CD4-positive, alpha-beta T cell treated with Interferon gamma for 1 hour (primary cell): ENCODE measurements around the gene GSN.

ENCODE experiments used
- DNase-seq: peaks from one replicate; pipeline ENCODE4 v3.0.0-alpha.2; 2020

The GSN gene

GRCh38 chr9:121325387-121325786 lies 57.4 kb downstream of the GSN start:
- no peak for DNase-seq

- no peak for DNase-seq
Measured at GRCh38 chr9:121326130-121326838, 58.3 kb downstream of the GSN start.

GRCh38 chr9:121326901-121327613 lies 59.1 kb downstream of the GSN start:
- DNase-seq: no peak

DNA sequence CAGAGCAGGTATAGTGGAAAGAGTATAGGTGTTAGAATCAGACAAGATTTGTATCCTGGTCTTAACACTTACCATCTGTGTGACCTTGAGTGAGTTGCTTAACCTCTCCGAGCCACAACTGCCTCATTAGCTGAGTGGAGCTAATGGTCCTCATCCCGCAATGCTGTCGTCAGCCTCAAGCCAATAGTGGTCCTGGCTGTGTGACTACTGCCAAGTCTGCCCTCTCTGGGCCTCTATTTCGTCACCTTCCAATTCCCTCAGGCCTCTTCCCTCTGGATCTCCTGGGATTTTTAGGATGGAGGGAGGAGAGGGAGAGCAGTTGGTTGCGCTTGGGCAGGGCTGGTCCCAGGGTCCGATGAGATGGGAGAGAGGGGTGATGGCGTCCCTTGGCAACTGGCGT lies 60.5 kb downstream of the GSN start:
- no peak for DNase-seq

DNA sequence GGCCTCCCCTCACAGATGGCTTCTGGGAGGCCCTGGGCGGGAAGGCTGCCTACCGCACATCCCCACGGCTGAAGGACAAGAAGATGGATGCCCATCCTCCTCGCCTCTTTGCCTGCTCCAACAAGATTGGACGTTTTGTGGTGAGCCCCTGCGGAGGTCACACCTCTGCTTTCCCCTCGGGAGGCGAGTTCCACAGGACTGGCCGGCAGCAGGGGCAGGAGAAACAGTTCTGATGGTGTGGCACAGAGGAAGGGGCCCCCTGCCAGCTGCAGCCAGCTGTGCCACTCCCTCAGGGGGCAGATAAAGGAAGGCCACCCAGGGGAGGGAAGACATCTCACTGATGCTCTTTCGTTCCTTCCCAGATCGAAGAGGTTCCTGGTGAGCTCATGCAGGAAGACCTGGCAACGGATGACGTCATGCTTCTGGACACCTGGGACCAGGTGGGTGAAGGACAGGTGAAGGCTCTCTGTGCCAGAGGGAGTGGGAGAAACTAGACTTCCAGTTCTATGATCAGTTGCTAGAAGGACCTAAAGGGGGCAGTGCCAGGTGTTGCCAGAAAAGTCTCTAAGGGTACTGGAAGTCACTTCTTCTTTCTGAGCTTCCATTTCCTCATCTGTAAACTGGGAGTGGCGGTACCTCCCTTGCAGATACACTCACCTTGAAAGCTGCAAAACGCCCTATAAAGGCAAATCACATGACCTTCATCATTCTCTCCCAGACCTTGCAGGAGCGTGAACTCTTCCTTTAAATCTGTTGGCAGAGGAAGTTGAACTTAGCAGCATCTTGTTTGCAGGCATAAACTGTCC lies 61.1 kb downstream of the GSN start:
- DNase-seq: no peak

GRCh38 chr9:121331549-121331948 lies 63.6 kb downstream of the GSN start:
- DNase-seq: no peak

GRCh38 chr9:121331992-121332685 lies 64.2 kb downstream of the GSN start:
- DNase-seq: no peak

- no peak for DNase-seq
Measured at GRCh38 chr9:121333950-121334773, 66.2 kb downstream of the GSN start.

DNA sequence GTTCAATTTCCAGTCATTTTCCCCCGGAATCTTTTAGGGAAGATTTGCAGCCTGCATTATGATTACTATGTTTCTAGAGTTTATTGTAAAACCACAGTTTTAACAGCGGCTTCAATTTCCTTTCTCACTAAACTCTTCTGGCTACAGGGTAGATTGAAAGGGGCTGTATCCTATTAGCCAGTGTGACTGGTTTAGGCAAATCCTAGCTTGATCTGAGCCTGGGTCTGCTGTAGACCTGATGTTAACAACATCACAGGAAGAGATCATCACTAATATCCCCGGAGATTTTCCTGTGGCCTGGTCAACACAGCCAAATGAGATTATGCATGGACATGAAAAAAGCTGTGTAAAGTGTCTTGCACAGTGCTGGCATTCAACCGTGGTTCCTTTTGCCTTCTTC lies 68.7 kb downstream of the GSN start:
- no peak for DNase-seq

DNA sequence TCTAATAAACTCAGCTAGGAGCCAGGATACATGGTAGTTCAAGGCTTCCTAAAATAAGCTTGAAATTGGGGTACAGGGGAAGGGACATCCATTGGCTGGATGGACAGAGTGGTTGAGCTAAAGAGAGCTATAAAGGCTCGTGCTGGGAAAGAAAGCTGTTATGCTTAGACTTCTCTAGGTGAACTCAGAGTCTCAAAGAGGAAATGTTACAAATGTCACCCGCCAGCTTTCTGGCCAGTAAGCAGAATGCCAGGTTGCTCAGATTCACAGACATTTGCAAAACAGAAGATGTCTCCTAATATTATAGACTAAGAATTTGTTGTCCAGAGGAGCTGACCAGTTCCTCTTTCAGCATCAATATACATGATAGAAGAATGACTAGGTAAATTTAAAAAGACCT lies 71.5 kb downstream of the GSN start:
- no peak for DNase-seq

- DNase-seq: no peak
Measured at GRCh38 chr9:121340676-121341392, 72.9 kb downstream of the GSN start.

GRCh38 chr9:121344184-121344583 lies 76.2 kb downstream of the GSN start:
- no peak for DNase-seq

DNA sequence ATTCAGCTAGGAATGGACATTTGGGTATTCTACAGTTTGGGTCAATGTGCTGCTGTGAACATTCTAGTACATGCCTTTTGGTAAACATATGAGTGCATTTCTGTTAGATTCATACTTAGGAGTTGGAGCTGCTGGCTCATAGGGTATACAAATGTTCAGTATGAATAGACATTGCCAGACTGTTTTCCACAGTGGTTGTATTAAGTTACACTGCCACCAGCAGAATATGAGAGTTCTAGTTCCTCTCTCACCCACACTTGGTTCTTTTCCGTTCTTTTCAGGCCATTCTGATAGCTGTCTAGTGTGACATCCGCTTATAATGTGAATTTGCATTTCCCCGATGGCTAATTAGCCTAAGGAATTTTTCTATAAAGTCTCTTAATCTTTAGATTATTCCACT lies 77.1 kb downstream of the GSN start:
- DNase-seq: no peak

GRCh38 chr9:121348221-121348620 lies 80.3 kb downstream of the GSN start:
- DNase-seq: no peak

DNA sequence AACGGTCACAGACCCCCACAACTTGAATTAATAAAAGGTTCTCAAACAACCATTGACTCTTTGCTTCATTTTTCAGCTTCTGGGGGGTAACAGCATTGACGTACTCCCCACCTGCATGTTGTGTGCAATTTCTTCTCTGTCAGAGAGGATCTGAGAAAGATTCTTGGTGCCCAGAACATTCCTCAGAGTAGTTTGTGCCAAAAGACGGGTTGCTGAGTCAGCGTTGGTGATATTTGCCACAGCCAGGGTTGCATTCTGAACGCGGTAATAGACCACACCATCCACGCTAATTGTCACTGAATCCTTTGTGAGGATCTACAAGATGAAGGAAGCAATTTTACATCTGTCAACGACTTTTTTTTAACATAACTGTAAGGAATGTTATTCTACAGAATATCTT lies 81.0 kb downstream of the GSN start:
- no peak for DNase-seq

DNA sequence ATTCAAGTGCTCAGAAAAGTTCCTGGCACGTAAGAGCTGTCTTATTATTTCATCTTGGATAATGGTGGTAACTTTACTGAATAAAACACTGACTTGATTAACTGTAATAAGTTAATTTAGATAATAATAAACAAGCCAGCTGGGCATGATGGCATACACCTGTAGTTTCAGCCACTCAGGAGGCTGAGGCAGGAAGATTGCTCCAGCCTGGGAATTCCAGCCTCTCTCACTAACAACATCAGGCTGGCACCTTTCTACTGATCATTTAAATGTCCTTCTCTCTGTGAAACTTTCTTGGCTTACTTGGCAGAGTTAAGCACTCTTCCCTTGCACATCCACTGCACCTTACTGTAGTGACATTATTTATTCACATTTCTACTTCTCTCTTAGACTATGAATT lies 82.1 kb downstream of the GSN start:
- DNase-seq: no peak

DNA sequence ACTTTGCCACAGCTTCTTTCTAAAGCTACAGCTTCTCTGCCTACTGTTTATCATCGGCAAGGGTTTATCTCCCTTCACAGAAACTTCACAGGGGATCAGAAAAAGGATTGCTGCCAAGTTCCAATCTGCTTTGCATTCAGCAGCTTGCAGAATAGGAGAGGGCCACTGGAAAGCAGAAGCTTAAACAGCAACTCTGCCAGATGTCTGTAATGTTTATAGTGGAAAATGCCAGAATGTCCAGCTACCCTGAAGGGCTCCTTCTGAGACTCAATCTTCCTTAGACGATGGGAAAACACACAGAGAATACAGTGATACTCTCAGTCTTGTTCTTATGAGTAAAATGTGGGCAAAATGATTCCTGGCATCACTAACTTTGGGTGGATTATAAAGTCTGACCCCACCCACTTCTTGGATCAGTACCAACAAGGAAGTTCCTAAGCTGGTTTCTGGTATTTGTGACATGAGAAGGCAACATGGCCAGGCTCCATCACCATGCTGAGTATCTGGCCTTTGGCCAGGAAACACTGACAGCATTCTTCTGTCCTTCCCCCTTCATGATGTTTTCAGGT lies 83.1 kb downstream of the GSN start:
- no peak for DNase-seq

DNA sequence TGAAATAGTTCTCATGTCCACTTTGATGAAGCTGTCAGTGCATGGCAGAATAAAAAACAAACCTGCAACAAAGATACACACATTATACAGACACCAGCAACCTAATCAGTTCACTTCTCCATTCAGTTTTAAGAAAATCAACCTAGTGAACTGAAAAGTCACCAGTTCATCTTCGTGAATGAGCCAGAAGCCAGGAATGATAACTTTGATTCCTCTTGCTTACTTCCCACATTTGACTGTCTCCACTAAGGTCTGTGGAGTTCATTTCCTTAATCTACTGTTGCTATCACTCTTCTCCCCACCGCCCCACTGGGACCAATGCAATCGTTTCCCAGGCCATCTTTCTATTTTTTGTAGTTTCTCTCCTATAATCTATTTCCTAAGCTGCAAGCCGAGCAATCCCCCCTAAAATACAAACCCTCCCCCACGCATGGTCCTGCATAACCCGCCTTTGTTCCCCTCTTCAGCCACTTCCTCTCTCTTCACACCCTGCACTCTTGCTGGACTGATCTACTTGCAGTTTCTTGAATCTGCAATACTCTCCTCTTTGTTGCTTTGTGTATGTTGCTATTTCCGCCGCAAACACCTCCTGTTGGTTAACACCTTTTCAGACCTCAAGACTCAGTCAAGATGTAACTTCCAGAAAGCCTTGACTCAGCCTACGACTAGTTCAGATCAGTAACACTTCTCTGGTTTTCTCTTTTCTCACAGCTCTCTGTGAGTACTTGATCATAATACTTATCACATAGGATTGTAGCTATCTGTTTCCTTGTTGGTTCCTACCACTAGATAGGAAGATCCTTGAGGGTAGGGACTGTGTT lies 85.5 kb downstream of the GSN start:
- DNase-seq: peak; percentile 39

DNA sequence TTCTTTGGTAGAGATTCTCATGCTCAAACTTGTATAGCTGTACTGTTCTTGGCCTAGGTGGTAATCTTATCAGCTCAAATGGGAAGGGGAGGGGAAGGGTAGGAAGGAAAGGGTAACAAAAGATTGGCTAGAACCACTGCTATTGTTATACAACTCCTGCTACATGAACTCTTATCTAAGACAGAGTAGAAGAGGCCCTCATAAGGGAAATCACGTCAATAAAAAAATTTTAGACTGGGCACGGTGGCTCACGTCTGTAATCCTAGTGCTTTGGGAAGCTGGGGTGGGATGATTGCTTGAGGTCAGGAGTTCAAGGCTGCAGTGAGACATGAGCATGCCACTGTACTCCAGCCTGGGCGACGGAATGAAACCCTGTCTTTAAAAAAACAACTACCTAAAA lies 86.2 kb downstream of the GSN start:
- no peak for DNase-seq

GRCh38 chr9:121354762-121355161 lies 86.8 kb downstream of the GSN start:
- DNase-seq: no peak
